Transverse colon (tissue), 4 donors: Measurements from ENCODE around the gene TGFB2. TPM values are rescaled to one million over a fixed set of nuclear protein-coding genes. Genes with fewer than 3 reads are reported as not detected.

Experiments used
- DNase-seq: peaks from one replicate; pipeline ENCODE4 v3.0.0-alpha.2; 2019
- H3K27ac ChIP-seq, 4 donors: fragments of 200-600 bp; sonication (generic); 2 replicates each; pipeline ENCODE4 v1.5.1; 2016 to 2018; ENCODE audit warnings: inconsistent platforms in 4 of 4
- H3K27me3 ChIP-seq: fragments of 200-600 bp; sonication (generic); 2 replicates; pipeline ENCODE4 v1.5.1; 2017; ENCODE audit warnings: inconsistent platforms
- H3K36me3 ChIP-seq, 4 donors: fragments of 200-600 bp; sonication (generic); 2 replicates each; pipeline ENCODE4 v1.5.1; 2017 to 2019; ENCODE audit warnings: inconsistent platforms in 4 of 4
- H3K4me1 ChIP-seq, 4 donors: fragments of 200-600 bp; sonication (generic); 2 replicates each; pipeline ENCODE4 v1.5.1; 2017 to 2020; ENCODE audit warnings: inconsistent platforms in 4 of 4
- H3K4me3 ChIP-seq, 4 donors: fragments of 200-600 bp; sonication (generic); 1 replicate in 1 of 4; 2 replicates in 3 of 4; pipeline versions ENCODE4 v1.5.1 to v1.6.1; 2017 to 2019; ENCODE audit warnings: inconsistent platforms in 4 of 4
- H3K9me3 ChIP-seq, 2 donors: fragments of 200-600 bp; sonication (generic); 2 replicates each; pipeline ENCODE4 v1.5.1; 2017 to 2019; ENCODE audit warnings: inconsistent platforms in 2 of 2
- CTCF ChIP-seq, 5 experiments: fragments of 200-600 bp in 3 of 5; fragments of 450-650 bp in 2 of 5; sonication (generic) in 3 of 5; IDR thresholded peaks; 1 replicate in 2 of 5; 2 replicates in 3 of 5; pipeline ENCODE4 v1.5.1; 2016 to 2017; ENCODE audit warnings: antibody characterized with exemption in 5 of 5, inconsistent platforms in 3 of 5, mild to moderate bottlenecking in 2 of 5, moderate library complexity in 1 of 5
- EP300 ChIP-seq: sonication (generic); formaldehyde crosslinking; IDR thresholded peaks from one replicate; pipeline ENCODE4 v1.6.1; 2017; ENCODE audit warnings: antibody characterized with exemption, low read depth
- POLR2A ChIP-seq: fragments of 450-650 bp; IDR thresholded peaks from one replicate; pipeline ENCODE4 v1.6.1; 2016; ENCODE audit warnings: antibody characterized with exemption, mild to moderate bottlenecking, moderate library complexity
- POLR2AphosphoS5 ChIP-seq, 3 donors: sonication (generic); formaldehyde crosslinking; IDR thresholded peaks; one replicate each; pipeline ENCODE4 v1.6.1; 2016; ENCODE audit warnings: antibody characterized with exemption in 3 of 3
- WGBS, 2 donors: methylation state at CpG; one replicate each; pipeline ENCODE4 v1.1.5; 2018; ENCODE audit warnings: low coverage in 1 of 2; 5-methylcytosine and 5-hydroxymethylcytosine counted together
- in situ Hi-C, 4 donors: fragments of 200-750 bp; cut with MboI; loops; one replicate each; pipeline versions ENCODE4 v1.15.0 to v1.15.1; 2017; ENCODE audit warnings: low sequenced_read_pairs in 3 of 4, low pct_ligation_motif_present in 1 of 4, low pct_unique_long_range_greater_than_20kb in 1 of 4
- intact Hi-C: fragments of 100-400 bp; cut with DNase I; formaldehyde crosslinking; loops from one replicate; pipeline ENCODE4 v1.15.1; 2023; ENCODE audit warnings: low total_unique reads
- total RNA-seq, 4 donors: library from RNA; depleted of rRNA; stranded (reverse); fragments of >200 nt; gene quantifications; one replicate each; pipeline ENCODE4 v1.1.0, GENCODE V29; 2016

Gene TGFB2
- total RNA-seq, 4 donors from 2014 or later = 0.41 to 2.2 (median 1.1) TPM

- in situ Hi-C loops = no loop called here
These were observed 69.1 kb downstream of the TGFB2 start for GRCh38 chr1:218414060-218414728.

GRCh38 chr1:218415726-218416125 lies 70.6 kb downstream of the TGFB2 start:
- Histone ChIP-seq H3K27ac (no peak overlapping the region), H3K4me1 (no peaks in the 10 kb centered on the region), H3K4me3 (no peak overlapping the region), H3K36me3 (no peaks in the 10 kb centered on the region), H3K27me3 (no peaks in the 10 kb centered on the region), H3K9me3 (no peaks in the 10 kb centered on the region)
- no peak for DNase-seq
- WGBS, 2 donors = 92% methylated on average over 1 of the region's 1 CpG; no CpG with 5 or more reads in 1 of the 2 donors
- TF ChIP-seq EP300 (no peak), POLR2AphosphoS5 (IDR thresholded peaks at IDR 0.05) (no peak), CTCF (IDR thresholded peaks at IDR 0.05) (no peak), POLR2A (no peak)
- intact Hi-C loops = no loop called here
- in situ Hi-C loops = no loop called here

More at GRCh38 chr1:218414060-218414728, 69.1 kb downstream of the TGFB2 start:
- Histone ChIP-seq H3K4me1 (no peaks in the 10 kb centered on the region), H3K4me3 (no peak overlapping the region), H3K27me3 (no peaks in the 10 kb centered on the region), H3K27ac (no peak overlapping the region), H3K9me3 (no peaks in the 10 kb centered on the region), H3K36me3 (no peaks in the 10 kb centered on the region)
- DNase-seq = no peak
- intact Hi-C loops = no loop called here
- TF ChIP-seq POLR2AphosphoS5 (IDR thresholded peaks at IDR 0.05) = no peak
- TF ChIP-seq CTCF (IDR thresholded peaks at IDR 0.05) = no peak
- TF ChIP-seq POLR2A = no peak
- WGBS, 2 donors = 68 to 95% methylated on average over 3 to 6 of the region's 6 CpGs

GRCh38 chr1:218421531-218421930 lies 76.4 kb downstream of the TGFB2 start:
- no peak overlapping the region for H3K27ac ChIP-seq
- in situ Hi-C loops = no loop called here

GRCh38 chr1:218424502-218424901 lies 79.4 kb downstream of the TGFB2 start:
- intact Hi-C loops (no loop called here), in situ Hi-C loops (no loop called here)
- H3K27me3 ChIP-seq = no peaks in the 10 kb centered on the region
- DNase-seq = no peak
- H3K36me3 ChIP-seq = no peaks in the 10 kb centered on the region
- no peak for TF ChIP-seq POLR2A
- TF ChIP-seq POLR2AphosphoS5 (IDR thresholded peaks at IDR 0.05) = no peak
- no peak for TF ChIP-seq CTCF (IDR thresholded peaks at IDR 0.05)
- no peak for TF ChIP-seq EP300
- H3K4me3 ChIP-seq = no peak overlapping the region
- H3K9me3 ChIP-seq = no peaks in the 10 kb centered on the region
- H3K27ac ChIP-seq = no peak overlapping the region
- no peaks in the 10 kb centered on the region for H3K4me1 ChIP-seq

More at GRCh38 chr1:218421531-218421930, 76.4 kb downstream of the TGFB2 start:
- H3K4me1 ChIP-seq = no peaks in the 10 kb centered on the region
- H3K36me3 ChIP-seq = no peaks in the 10 kb centered on the region
- no peaks in the 10 kb centered on the region for H3K9me3 ChIP-seq
- no peak for DNase-seq
- intact Hi-C loops = no loop called here
- TF ChIP-seq EP300 (no peak), POLR2A (no peak), CTCF (IDR thresholded peaks at IDR 0.05) (no peak), POLR2AphosphoS5 (IDR thresholded peaks at IDR 0.05) (no peak)
- H3K27me3 ChIP-seq = no peaks in the 10 kb centered on the region
- H3K4me3 ChIP-seq = no peak overlapping the region
